Measurements from ENCODE around the gene CUX1. TPM values are rescaled to one million over a fixed set of nuclear protein-coding genes. Genes with fewer than 3 reads are reported as not detected.

CUX1 gene
- total and polyA plus RNA-seq, 2 of the 13 experiments (the other 11 are each of a cell fraction or from before 2014, with no cell fraction given): 13.7 to 14.9 TPM

DNA sequence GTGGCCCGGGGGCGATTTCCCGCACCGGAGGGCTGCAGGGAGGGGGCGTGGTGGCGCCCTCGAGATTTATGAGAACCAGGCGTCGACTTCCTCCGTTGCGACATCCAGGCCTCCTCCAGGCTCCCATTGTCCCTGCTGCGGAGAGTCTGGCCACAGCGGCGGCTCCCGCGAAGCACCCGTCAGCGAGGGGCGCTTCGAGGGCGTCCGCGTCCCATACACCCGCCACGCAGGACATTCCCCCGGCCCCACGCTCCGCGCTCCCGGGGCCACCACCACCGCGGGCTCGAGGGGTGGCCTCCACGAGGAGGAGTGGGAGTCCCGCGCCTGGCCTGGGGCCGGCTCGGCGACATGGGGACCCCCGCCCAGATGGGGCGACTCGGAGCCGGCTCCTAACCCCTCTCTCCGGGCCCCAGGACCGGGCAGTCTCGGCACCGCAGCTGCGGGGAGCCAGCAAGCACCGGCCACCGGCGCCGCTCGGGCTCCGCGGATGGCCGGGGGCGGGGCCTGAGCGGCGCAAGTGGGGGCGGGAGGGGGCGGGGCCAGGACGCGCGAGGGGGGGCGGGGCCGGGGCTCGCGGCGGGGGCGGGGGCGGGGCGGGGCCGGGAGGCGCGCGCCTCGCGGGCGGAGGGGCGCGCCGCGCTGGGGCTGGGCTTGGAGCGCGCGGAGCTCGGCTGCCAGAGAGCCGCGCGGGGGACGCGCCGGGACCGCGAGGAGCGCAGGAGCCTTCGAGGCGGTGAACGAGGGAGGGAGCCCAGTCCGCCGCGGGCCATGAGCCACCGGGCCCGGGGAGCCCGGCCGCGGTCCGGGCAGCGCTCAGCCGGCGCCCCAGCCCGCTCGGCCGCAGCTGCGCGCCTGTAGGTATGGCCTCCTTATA, 469.0 kb downstream of the CUX1 start, which contains the start of gene SH2B2 (continued):
- TF ChIP-seq ZNF367 (CRISPR knock-in tag; IDR thresholded peaks at IDR 0.05; ENCODE audit: borderline replicate concordance): no peak
- no peak for TF ChIP-seq CHCHD3 (CRISPR knock-in tag; IDR thresholded peaks at IDR 0.05)
- TF ChIP-seq ZNF451 (CRISPR knock-in tag; IDR thresholded peaks at IDR 0.05): 0 out of 2 replicates have a peak, but pooled peaks have one; percentile 19
- peak; percentile 25; the same call in 1 of the 2 replicates for TF ChIP-seq ATF7-NPFF (CRISPR knock-in tag; IDR thresholded peaks at IDR 0.05; ENCODE audit: low read depth)
- TF ChIP-seq GTF3A (CRISPR knock-in tag; conservative IDR thresholded peaks at IDR 0.05): no peak
- peak; percentile 45; the same call in 1 of the 2 replicates for TF ChIP-seq ZIK1 (CRISPR knock-in tag; IDR thresholded peaks at IDR 0.05; ENCODE audit: borderline replicate concordance, low read depth)
- no peak for TF ChIP-seq ZNF615 (CRISPR knock-in tag; IDR thresholded peaks at IDR 0.05; ENCODE audit: borderline replicate concordance)
- no peak for TF ChIP-seq ZNF616 (CRISPR knock-in tag; IDR thresholded peaks at IDR 0.05; ENCODE audit: low read depth)
- peak; percentile 77; the same call in 1 of the 2 replicates for TF ChIP-seq ZSCAN20 (CRISPR knock-in tag; IDR thresholded peaks at IDR 0.05; ENCODE audit: borderline replicate concordance)
- no peak for TF ChIP-seq ZNF737 (CRISPR knock-in tag; IDR thresholded peaks at IDR 0.05; ENCODE audit: borderline replicate concordance)
- TF ChIP-seq MEF2D (CRISPR knock-in tag; IDR thresholded peaks at IDR 0.05): peak; percentile 75
- TF ChIP-seq SRSF4 (IDR thresholded peaks at IDR 0.05; ENCODE audit: low read depth, low read length, poor library complexity, severe bottlenecking): no peak
- peak; percentile 42; the same call in 1 of the 2 replicates for TF ChIP-seq PHF20 (CRISPR knock-in tag; IDR thresholded peaks at IDR 0.05)
- TF ChIP-seq ARNT2 (CRISPR knock-in tag; IDR thresholded peaks at IDR 0.05; ENCODE audit: low read depth): peak; percentile 13
- TF ChIP-seq ZNF432 (CRISPR knock-in tag; IDR thresholded peaks at IDR 0.05; ENCODE audit: borderline replicate concordance): no peak
- no peak for TF ChIP-seq SRF (IDR thresholded peaks at IDR 0.05; ENCODE audit: low read depth, low read length)
- no peak; the same call in 1 of the 2 replicates for TF ChIP-seq PAX8 (CRISPR knock-in tag; IDR thresholded peaks at IDR 0.05; ENCODE audit: borderline replicate concordance)
- TF ChIP-seq, protein P1, sequence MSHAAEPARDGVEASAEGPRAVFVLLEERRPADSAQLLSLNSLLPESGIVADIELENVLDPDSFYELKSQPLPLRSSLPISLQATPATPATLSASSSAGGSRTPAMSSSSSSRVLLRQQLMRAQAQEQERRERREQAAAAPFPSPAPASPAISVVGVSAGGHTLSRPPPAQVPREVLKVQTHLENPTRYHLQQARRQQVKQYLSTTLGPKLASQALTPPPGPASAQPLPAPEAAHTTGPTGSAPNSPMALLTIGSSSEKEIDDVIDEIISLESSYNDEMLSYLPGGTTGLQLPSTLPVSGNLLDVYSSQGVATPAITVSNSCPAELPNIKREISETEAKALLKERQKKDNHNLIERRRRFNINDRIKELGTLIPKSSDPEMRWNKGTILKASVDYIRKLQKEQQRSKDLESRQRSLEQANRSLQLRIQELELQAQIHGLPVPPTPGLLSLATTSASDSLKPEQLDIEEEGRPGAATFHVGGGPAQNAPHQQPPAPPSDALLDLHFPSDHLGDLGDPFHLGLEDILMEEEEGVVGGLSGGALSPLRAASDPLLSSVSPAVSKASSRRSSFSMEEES (CRISPR knock-in tag; IDR thresholded peaks at IDR 0.05): peak; percentile 21; the same call in 1 of the 2 replicates
- TF ChIP-seq, protein P2, sequence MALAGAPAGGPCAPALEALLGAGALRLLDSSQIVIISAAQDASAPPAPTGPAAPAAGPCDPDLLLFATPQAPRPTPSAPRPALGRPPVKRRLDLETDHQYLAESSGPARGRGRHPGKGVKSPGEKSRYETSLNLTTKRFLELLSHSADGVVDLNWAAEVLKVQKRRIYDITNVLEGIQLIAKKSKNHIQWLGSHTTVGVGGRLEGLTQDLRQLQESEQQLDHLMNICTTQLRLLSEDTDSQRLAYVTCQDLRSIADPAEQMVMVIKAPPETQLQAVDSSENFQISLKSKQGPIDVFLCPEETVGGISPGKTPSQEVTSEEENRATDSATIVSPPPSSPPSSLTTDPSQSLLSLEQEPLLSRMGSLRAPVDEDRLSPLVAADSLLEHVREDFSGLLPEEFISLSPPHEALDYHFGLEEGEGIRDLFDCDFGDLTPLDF (CRISPR knock-in tag; IDR thresholded peaks at IDR 0.05): 0 out of 2 replicates have a peak, but pooled peaks have one; percentile 38
- TF ChIP-seq ZNF878 (CRISPR knock-in tag; IDR thresholded peaks at IDR 0.05): no peak
- peak; percentile 75; the same call in 1 of the 2 replicates for TF ChIP-seq TGIF2 (CRISPR knock-in tag; IDR thresholded peaks at IDR 0.05)
- no peak for TF ChIP-seq PCBP1 (IDR thresholded peaks at IDR 0.05; ENCODE audit: borderline replicate concordance, low read depth, low read length)
- peak; percentile 38; the same call in 1 of the 2 replicates for TF ChIP-seq ZBTB38 (CRISPR knock-in tag; IDR thresholded peaks at IDR 0.05)
- TF ChIP-seq SOX5 (CRISPR knock-in tag; IDR thresholded peaks at IDR 0.05; ENCODE audit: borderline replicate concordance): peak; percentile 33; the same call in 1 of the 2 replicates
- 0 out of 2 replicates have a peak, but pooled peaks have one; percentile 64 for TF ChIP-seq ZNF225 (CRISPR knock-in tag; IDR thresholded peaks at IDR 0.05)
- no peak for TF ChIP-seq ZBTB8A (CRISPR knock-in tag; IDR thresholded peaks at IDR 0.05; ENCODE audit: borderline replicate concordance, low read depth)
- TF ChIP-seq NR2C2 (CRISPR knock-in tag; IDR thresholded peaks at IDR 0.05; ENCODE audit: borderline replicate concordance): no peak
- TF ChIP-seq RBFOX2 (IDR thresholded peaks at IDR 0.05; ENCODE audit: low read depth, low read length): peak; percentile 72; the same call in 1 of the 2 replicates
